HG03432 (cell line): ENCODE results near the gene AGBL2.
"Not testable (repeated sequence)": the region's sequence is repeated elsewhere in the genome, so short reads cannot be mapped to it uniquely, and the experiment has no call there.

Source experiments
- ATAC-seq: cut with Tn5 transposase; IDR thresholded peaks from one replicate; pipeline ENCODE4 v1.9.1; 2021; ENCODE audit warnings: mild to moderate bottlenecking, moderate library complexity; ENCODE audit not compliant: unreplicated experiment

AGBL2 gene, protein sequence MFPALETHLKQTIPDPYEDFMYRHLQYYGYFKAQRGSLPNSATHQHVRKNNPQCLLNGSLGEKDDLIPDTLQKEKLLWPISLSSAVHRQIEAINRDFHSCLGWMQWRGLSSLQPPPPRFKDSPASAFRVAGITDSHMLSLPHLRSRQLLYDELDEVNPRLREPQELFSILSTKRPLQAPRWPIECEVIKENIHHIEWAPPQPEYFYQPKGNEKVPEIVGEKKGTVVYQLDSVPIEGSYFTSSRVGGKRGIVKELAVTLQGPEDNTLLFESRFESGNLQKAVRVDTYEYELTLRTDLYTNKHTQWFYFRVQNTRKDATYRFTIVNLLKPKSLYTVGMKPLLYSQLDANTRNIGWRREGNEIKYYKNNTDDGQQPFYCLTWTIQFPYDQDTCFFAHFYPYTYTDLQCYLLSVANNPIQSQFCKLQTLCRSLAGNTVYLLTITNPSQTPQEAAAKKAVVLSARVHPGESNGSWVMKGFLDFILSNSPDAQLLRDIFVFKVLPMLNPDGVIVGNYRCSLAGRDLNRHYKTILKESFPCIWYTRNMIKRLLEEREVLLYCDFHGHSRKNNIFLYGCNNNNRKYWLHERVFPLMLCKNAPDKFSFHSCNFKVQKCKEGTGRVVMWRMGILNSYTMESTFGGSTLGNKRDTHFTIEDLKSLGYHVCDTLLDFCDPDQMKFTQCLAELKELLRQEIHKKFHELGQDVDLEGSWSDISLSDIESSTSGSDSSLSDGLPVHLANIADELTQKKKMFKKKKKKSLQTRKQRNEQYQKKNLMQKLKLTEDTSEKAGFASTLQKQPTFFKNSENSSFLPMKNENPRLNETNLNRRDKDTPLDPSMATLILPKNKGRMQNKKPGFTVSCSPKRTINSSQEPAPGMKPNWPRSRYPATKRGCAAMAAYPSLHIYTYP

DNA sequence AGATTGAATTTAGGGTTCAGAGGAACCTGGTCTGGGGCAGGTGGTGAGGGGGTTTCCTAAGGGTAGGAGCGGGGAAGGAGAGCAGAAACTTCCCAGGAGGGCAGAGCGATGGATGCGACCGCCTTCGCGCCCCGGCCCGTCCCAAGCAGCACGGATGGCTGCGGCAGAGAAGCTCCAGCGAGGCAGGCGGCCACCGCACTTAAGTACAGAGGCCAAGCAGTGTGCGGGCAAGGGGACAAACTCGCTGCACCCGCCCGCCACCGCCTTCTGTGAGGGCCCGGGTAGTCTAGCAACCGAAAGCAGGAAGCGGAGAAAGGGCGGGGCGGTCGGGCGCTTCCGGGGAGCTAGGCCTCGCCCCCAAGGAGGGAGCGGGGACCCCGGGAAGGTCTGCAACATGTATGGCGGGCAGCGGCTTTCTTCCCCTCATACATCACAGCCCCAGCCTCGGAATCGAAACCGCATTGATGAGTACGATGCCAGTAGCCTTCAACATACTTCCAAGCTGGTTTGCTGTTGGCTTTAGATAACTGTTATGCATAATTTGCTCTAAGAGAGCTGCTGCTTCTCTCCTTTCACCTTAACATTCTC is at the start of gene AGBL2:
Gene AGBL2, minus strand, starts transcription at position 288 of the 588 bp plus-strand sequence. CDS start 719 bp downstream, outside the sequence.
- ATAC-seq: peak; percentile 100

DNA sequence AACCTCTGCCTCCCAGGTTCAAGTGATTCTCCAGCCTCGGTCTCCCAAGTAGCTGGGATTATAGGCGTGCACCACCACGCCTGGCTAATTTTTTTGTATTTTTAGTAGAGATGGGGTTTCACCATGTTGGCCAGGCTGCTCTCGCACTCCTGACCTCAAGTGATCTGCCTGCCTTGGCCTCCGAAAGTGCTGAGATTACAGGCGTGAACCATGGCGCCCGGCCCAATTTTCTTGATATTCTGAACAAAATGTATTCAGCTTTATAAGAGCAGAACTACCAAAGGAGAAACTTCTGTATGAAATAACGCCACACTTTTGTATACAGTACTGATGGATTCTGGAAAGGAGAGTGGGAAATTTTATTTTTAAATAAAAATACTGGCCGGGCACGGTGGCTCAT is 44.1 kb upstream of the AGBL2 start:
- ATAC-seq: not testable (repeated sequence)

DNA sequence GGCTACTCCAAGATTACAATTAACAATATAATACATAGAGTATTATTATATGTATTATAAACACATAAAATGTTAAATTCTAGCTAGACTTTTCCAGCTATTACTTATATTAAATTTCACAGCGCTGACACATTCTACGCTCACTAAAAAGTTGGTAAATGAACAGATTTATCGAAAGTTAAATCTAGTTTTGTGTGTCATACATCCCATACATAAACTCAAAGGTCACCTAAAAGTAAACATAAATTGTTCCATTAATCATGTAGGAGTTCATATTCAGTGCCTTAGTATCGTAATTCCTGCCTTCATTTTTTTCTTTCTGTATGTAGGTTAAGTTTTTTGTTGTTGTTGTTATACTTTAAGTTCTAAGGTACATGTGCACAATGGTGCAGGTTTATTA is 41.0 kb upstream of the AGBL2 start:
- no peak for ATAC-seq

DNA sequence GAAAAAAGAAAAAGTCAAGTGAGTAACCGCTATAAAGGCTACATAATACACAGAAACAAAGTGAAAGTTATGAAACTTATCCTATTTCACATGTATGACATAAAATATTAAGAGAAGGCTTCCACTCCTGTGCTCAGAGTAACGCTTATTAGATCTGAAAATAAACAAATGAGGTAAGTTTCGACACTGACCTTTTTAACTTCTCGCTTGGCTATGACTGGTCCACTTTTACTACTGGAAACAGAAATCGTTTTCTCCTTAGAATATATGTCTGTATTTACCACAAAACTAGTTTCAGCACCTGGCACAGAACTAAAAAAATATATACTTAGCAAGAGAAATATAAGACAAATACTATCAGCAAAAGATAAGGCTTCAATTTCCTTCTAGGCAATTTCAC is 35.6 kb upstream of the AGBL2 start:
- no peak for ATAC-seq

DNA sequence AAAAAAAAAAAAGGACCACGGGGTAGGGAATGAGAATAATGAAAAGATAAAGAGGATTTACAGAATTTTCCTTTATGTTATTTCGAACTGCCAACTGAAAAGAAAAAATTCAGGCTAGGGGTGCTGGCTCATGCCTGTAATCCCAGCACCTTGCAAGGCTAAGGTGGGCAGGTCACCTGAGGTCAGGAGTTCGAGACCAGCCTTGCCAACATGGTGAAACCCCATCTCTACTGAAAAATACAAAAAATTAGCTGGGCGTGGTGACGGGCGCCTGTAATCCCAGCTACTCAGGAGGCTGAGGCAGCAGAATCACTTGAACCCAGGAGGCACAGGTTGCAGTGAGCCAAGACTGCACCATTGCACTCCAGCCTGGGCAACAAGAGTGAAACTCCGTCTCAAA is 27.3 kb upstream of the AGBL2 start:
- not testable (repeated sequence) for ATAC-seq

DNA sequence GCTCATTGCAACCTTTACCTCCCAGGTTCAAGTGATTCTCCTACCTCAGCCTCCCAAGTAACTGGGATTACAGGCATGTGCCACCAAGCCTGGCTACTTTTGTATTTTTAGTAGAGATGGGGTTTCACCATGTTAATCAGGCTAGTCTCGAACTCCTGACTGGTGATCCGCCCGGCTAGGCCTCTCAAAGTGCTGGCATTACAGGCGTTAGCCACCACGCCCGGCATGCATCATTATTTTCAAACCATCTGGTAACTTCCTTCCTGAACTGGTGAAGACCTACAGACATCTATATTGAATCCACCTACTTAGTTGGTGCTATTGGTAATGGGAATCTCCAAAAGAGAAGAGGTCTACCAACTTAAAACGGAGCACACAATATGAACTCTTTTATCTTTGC is 22.6 kb upstream of the AGBL2 start:
- ATAC-seq: not testable (repeated sequence)

DNA sequence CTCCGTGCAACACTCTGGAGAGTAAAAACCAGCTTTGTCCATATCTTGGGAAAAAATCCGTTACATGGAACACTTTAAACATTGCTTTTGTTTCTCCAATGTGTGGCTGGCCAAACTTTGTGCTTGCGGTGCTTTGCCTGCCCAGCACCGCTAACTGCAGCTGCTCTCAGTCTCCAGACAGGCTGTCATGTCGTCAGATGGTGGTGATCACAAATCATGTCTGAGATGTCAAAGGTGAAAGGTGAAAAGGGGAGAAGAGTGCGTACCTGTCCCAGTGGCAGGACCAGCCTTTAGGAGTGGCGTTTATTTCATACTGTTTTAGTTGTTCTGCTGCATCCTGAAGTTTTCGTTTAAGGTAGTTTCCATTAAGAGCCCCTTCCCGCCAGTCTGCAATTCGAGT is 17.1 kb upstream of the AGBL2 start:
- no peak for ATAC-seq

DNA sequence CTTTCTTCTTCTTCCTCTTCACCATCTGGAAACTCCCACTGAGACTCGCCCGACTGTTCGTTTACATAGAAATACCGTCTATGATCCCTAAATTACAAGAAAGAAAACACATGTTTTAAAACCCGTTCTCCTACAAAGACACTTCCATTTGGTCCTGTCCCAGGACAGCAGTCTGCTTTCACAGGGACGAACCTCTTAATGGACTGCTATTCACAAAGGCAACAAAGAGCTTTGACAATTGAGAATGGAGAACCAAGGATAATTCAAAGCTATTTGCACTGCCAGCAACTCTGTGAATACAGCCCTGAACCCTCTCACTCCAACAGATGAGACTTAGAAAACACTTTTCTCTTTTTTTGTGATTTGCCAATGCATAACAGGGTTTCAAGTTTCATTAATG is 16.3 kb upstream of the AGBL2 start:
- no peak for ATAC-seq

DNA sequence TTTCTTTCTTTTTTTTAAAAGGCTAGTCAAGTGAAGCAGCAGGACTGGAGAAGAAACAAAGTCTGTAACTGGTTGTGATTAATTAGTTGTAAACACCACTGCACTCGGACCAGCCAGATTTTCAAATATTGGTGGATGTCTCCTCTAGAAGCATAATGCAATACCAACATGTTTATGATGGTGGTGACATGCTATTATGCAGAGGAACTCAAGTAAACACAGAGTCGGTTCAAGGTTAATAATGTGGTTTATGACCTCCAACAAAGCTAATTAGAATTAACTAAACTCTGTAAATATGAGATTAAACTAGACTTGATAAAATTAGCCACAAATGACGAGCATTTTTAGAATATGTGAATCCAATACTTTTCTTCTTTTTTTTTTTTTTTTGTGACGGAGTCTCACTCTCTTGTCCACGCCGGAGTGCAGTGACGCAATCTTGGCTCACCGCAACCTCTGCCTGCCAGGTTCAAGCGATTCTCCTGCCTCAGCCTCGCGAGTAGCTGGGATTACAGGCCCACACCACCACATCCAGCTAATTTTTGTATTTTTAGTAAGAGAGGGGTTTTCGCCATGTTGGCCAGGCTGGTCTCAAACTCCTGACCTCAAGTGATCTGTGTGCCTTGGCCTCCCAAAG is 11.8 kb upstream of the AGBL2 start:
- ATAC-seq: no peak

DNA sequence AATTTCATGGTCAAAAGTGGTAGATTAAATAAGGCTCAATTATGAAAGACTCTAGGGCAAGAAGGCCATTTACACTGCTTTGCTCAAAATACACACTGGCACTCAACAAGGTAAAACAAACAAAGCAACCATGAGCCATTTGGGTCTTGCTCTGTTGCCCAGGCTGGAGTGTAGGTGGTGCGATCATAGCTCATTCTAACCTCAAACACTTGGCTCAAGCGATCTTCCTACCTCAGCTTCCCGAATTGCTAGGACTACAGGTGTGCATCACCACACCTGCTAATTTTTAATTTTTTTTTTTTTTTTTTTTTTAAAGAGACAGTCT is 10.9 kb upstream of the AGBL2 start:
- ATAC-seq: no peak

DNA sequence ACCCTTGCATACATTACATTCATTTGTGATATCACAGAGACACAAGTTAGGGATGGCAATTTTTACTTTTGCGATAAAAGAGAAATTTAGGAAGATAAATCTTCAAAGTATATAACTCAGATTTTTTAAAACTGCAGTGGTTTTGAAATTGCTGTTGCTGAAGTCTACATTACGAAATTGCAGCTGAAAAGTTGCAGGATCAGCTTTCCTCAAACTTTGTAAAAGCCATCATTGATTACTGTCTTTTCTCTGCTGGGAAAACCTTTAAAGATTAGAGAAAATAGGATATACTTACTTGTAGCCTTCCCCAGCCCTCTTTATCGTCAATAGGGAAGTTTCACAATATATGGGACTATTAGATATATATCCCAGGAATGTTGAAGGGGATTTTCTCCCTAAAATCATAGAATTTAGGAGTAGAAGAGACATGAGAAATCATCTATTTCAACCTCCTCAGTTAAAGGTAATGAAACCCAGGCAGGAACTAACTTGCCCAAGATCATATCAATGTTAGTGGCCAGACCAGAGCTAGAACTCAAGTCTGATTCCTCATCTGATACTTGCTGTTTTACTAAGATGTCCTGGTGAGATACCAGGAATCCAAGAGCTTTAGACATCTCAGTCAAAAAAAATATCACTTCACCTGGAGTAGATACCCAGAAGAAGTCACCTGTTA is 10.4 kb upstream of the AGBL2 start:
- ATAC-seq: no peak

DNA sequence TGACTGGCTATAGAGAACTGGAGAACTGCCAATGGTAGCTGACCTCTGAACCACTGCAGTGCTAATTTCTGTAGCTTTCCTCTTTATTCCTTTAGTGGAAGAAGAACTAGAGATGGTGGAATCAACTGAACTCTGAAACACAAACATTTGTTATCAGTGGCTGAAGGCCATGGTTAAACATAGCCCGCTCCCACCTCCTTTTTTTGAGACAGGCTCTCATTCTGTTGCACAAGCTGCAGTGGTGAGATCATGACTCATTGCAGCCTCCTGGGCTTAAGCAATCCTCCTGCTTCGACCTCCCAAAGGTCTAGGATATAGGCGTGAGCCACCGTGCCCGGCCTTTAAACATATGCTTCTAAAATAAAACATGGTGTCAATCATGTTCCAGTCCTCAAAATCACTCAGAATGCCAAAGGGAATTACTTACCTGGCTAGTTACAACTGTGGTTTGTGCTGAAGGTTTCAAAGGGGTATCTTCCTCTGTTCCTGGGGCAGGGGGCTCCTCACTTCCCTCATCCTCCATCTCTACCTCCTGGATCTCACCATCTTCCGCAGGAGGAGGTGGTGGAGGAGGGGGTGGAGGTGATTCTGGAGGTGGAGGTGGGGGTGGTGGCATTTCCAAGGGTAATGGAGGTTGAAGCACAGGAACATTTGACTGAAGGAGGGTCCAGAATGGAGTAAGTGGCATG is 9.0 kb upstream of the AGBL2 start:
- ATAC-seq: no peak

DNA sequence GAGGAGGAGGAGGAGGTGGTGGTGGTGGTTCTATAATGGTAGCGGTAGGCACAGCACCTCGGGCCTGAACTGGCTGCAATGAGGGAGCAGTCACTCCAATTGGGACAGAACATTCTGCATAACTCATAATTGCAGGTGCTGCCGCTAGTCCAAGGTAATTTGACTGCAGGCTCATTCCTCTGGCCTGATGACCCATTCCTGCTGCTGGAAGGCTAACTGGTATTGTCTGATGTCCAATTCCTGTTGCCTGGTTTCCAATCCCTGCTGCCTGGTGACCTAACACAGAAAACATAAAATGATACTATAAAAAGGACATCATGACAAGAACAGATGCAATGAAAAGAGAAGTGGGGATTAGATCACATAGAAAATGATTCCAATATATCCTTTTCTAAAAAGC is 7.9 kb upstream of the AGBL2 start:
- ATAC-seq: no peak

DNA sequence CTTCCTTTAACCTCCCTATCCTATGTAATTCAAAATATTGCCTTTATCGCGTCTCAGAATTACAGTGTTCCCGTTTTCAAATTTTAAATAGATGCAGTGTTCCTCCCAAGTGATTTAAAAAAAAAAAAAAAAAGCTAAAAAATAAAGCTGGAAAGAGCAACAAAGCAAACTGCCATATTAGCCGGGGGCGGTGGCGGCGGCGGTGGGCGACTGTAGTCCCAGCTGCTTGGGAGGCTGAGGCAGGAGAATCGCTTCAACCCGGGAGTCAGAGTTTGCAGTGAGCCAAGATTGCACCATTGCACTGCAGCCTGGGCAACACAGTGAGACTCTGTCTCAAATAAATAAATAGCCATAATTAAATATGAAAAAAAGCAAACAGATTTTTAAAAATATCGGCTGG is 5.5 kb upstream of the AGBL2 start:
- ATAC-seq: no peak

DNA sequence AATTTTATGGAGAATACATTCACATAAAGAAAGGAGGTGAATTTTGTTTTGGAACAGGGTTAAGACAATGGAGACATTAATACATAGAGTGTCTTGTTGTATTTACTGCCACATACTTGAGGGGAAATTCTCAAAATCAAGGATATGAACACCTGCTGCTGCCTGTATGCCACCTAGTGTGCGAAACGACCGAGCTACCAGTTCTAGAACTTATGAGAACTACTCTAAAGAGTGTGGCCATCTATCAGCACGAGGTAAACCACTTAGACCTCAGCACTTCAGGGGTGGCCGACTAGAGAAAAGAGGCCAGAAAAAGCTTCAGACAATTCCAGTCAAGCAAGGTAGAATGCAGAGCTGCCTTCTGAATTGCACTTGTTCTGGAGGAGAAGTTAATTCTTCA is 1.5 kb upstream of the AGBL2 start:
- no peak for ATAC-seq

DNA sequence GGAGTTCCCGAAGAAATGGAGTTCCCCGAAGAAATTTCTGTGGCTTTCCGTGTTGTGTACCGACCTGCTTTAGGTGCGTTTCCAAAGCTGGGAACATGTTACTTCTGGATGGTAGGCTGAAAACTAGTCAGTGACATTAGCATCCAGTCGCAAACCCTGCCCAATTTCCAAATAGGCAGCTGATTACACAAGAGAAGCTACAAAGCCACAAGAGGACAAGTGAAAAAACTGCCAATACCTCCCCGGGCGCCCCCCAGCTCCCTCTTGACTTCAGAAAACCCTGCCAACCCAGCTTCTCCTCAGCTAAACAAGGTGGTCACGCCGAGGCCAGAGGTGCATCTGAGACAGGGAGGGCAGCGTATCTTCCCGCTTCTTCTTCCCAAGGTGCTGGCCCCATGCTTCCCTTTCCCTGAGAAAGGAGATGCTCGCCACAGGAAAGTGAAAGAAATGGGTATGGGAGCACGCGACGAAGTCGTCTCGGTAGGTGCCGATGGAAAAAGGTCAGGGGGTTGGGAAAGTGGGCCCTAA is 551 bp downstream of the AGBL2 start:
- ATAC-seq: peak; percentile 6

DNA sequence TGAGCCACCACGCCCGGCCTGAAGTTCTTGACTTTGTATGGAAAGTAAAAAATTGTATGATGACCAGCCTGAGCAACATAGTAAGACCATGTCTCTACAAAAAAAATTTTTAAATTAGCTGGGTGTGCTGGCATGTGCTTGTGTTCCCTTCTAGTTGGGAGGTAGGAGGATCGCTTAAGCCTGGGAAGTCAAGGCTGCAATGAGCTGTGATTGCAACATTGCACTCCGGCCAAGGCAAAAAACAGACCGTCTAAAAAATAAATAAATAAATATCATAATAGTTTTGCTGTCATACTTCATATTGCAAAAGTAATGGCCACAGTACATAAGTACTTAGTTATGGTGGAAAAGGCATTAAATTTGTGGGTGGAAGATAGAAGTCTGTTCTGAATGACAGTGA is 3.4 kb downstream of the AGBL2 start:
- ATAC-seq: no peak

DNA sequence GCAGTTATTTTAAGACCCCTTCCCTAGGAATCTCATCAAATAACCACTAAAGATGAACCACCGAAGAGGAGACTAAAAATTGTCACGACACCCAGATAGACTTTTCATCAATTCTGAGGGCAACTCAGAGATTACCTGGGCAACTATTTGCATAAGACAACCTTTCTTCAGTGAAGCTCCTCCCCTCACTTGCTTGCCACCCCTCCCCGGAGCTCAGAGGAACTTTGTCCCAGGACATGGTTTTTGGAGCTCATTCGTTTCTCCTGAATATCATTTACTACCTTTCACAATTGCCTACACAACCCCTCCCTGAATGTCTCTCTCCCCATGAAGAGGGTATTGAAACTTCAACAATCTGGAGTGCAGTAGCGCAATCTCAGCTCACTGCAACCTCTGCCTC is 3.9 kb downstream of the AGBL2 start:
- ATAC-seq: no peak

DNA sequence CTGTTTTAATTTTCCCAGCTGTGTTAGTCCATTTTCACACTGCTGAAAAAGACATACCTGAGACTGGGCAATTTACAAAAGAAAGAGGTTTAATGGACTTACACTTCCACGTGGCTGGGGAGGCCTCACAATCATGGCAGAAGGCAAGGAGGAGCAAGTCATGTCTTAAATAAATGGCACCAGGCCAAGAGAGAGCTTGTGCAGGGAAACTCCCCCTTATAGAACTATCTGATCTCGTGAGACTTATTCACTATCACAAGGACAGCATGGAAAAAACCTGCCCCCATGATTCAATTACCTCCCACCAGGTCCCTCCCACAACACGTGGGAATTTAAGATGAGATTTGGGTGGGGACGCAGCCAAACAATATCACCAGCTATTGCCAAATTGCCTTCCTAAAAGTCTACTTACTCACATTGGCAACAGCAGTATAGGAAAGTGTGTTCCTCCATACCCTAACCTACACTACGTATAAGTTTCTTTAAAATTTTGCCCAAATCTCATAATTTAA is 7.8 kb downstream of the AGBL2 start:
- not testable (repeated sequence) for ATAC-seq

DNA sequence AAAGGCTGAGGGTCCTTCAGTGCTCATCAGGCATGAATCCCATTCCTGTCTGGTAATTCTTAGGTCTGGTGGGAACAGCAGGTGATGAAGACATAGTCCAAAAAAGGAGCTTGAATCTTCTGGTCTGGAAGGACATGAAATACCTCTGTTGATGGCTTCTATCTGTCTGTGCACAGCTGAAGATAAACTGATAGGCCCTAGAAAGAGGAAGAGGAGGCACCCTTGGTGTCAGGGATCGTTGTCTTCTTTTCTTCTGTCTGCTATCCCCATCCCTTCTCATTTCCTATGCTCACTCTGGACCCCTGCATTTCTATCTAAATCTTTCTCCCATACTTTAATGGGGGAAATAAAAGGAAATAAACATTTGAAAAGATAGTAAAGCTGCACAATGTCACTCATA is 9.4 kb downstream of the AGBL2 start:
- ATAC-seq: no peak
